Measurements from ENCODE around the gene TASOR2.

DNA sequence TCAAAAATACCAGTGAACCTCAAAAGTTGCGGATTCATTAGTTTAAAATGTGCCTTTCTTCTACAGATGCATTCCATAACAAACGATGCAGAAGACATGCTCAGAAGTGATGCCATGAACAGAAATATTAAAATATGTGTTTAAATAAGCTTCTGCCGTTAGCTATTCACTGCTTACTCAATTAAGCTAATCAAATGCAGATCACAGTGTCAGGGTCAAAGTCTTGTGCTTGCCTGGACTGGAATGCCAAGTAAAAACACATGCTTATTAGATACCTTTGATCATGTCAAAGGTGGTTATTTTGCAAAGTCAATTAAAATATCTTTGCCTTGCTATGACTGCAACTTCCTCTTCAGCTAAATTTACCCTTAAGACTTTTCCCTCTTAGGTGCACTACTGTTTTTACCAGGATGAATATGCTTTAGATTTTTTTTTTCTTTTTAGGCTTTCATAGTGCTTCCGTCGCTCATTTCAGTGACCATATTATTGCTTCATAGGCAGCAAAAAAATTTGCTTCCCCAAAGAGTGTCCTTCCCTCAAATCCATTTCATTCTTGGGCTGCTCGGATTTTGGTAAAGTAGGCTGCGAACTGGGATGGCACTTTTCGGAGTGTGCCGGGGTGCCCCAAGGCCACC, 19.1 kb upstream of the TASOR2 start:
- TF ChIP-seq CTCF (IDR thresholded peaks at IDR 0.05): no peak
- no peak for TF ChIP-seq POLR2A (IDR thresholded peaks at IDR 0.05)
